Hepatocyte (in vitro differentiated cells): ENCODE results near the gene TUBG1. TPM values are rescaled to one million over a fixed set of nuclear protein-coding genes. Genes with fewer than 3 reads are reported as not detected.

Source experiments
- DNase-seq: peaks from one replicate; pipeline ENCODE4 v3.0.0-alpha.2; 2016; ENCODE audit warnings: low spot score
- H2AFZ ChIP-seq: fragments of 200-600 bp; sonication (generic); 2 replicates; pipeline ENCODE4 v1.6.0; 2016; ENCODE audit warnings: antibody characterized with exemption, mild to moderate bottlenecking
- H3K27ac ChIP-seq: fragments of 200-600 bp; sonication (generic); 2 replicates; pipeline ENCODE4 v1.5.1; 2016; ENCODE audit warnings: mild to moderate bottlenecking
- H3K27me3 ChIP-seq: fragments of 200-600 bp; sonication (generic); 2 replicates; pipeline ENCODE4 v1.6.1; 2016
- H3K36me3 ChIP-seq: fragments of 200-600 bp; sonication (generic); replicated peaks from 2 replicates; pipeline ENCODE4 v1.5.1; 2016; ENCODE audit warnings: low read depth; ENCODE audit not compliant: insufficient read depth
- H3K4me1 ChIP-seq: fragments of 200-600 bp; sonication (generic); 2 replicates; pipeline ENCODE4 v1.5.1; 2016; ENCODE audit warnings: mild to moderate bottlenecking, moderate library complexity; ENCODE audit not compliant: insufficient read depth
- H3K4me2 ChIP-seq: fragments of 200-600 bp; sonication (generic); 2 replicates; pipeline ENCODE4 v1.6.0; 2016
- H3K4me3 ChIP-seq: fragments of 200-600 bp; sonication (generic); 2 replicates; pipeline ENCODE4 v1.5.1; 2016; ENCODE audit warnings: mild to moderate bottlenecking
- H3K79me2 ChIP-seq: fragments of 200-600 bp; sonication (generic); 2 replicates; pipeline ENCODE4 v1.6.0; 2017; ENCODE audit warnings: mild to moderate bottlenecking
- H3K9me2 ChIP-seq: fragments of 200-600 bp; sonication (generic); replicated peaks from 2 replicates; pipeline ENCODE4 v1.6.0; 2017; ENCODE audit warnings: mild to moderate bottlenecking; ENCODE audit not compliant: insufficient read depth
- H3K9me3 ChIP-seq: fragments of 200-600 bp; sonication (generic); 2 replicates; pipeline ENCODE4 v1.5.1; 2016; ENCODE audit warnings: low read depth, mild to moderate bottlenecking
- H4K20me1 ChIP-seq: fragments of 200-600 bp; sonication (generic); 2 replicates; pipeline ENCODE4 v1.6.0; 2016; ENCODE audit warnings: mild to moderate bottlenecking; ENCODE audit not compliant: insufficient read depth, poor library complexity, severe bottlenecking
- CTCF ChIP-seq: fragments of 200-600 bp; sonication (generic); IDR thresholded peaks from 2 replicates; pipeline ENCODE4 v1.5.1; 2016; ENCODE audit warnings: antibody characterized with exemption, mild to moderate bottlenecking; ENCODE audit not compliant: poor library complexity
- EZH2 ChIP-seq: fragments of 200-600 bp; sonication (generic); IDR thresholded peaks from 2 replicates; pipeline ENCODE4 v1.6.1; 2016; ENCODE audit warnings: antibody characterized with exemption, mild to moderate bottlenecking, borderline replicate concordance
- EZH2phosphoT487 ChIP-seq: fragments of 200-600 bp; sonication (generic); IDR thresholded peaks from one replicate; pipeline ENCODE4 v1.6.1; 2018; ENCODE audit warnings: antibody characterized with exemption, mild to moderate bottlenecking, low read depth, moderate library complexity; ENCODE audit not compliant: unreplicated experiment, severe bottlenecking
- WGBS: methylation state at CpG from one replicate; pipeline ENCODE4 v1.1.6; 2016; ENCODE audit warnings: low lambda C conversion rate; ENCODE audit errors: missing lambda C conversion rate; 5-methylcytosine and 5-hydroxymethylcytosine counted together
- polyA plus RNA-seq: library from polyadenylated mRNA; unstranded; fragments of >200 nt; fragmentation: Nextera tagmentation; extraction: Ambion mirVana; gene quantifications from 2 replicates; pipeline ENCODE4 v1.2.1, GENCODE V29; 2016
- total RNA-seq: library from RNA; depleted of rRNA; stranded (reverse); fragments of >200 nt; gene quantifications from 2 replicates; pipeline ENCODE4 v1.2.3, GENCODE V29; 2014

Gene TUBG1
- total and polyA plus RNA-seq, 2 experiments from 2014 or later = 33.7 to 81.2 TPM

GRCh38 chr17:42579794-42580551, 29.5 kb upstream of the TUBG1 start:
- WGBS = 70% methylated on average over 2 of the region's 2 CpGs
- H3K9me2 ChIP-seq = no peaks in the 10 kb centered on the region
- peaks cover 4% of the 10 kb centered on the region for H3K4me1 ChIP-seq
- H3K79me2 ChIP-seq = peaks cover 7% of the 10 kb centered on the region
- H4K20me1 ChIP-seq = no peaks in the 10 kb centered on the region
- no peak overlapping the region for H2AFZ ChIP-seq
- TF ChIP-seq EZH2phosphoT487 (no peak), EZH2 (no peak), CTCF (no peak)
- no peak overlapping the region for H3K27ac ChIP-seq
- H3K4me3 ChIP-seq = no peak overlapping the region
- H3K4me2 ChIP-seq = no peak overlapping the region
- H3K9me3 ChIP-seq = no peaks in the 10 kb centered on the region
- H3K27me3 ChIP-seq = no peaks in the 10 kb centered on the region
- no peaks in the 10 kb centered on the region for H3K36me3 ChIP-seq
- no peak for DNase-seq

- Histone ChIP-seq H3K9me2 (no peaks in the 10 kb centered on the region), H3K79me2 (peaks cover 7% of the 10 kb centered on the region), H3K9me3 (no peaks in the 10 kb centered on the region), H3K4me1 (peaks cover 4% of the 10 kb centered on the region), H2AFZ (no peak overlapping the region), H3K36me3 (no peaks in the 10 kb centered on the region), H3K4me2 (no peak overlapping the region), H3K27me3 (no peaks in the 10 kb centered on the region), H3K4me3 (no peak overlapping the region), H4K20me1 (no peaks in the 10 kb centered on the region), H3K27ac (no peak overlapping the region)
- TF ChIP-seq EZH2 = no peak
- no peak for DNase-seq
- 97% methylated on average over 10 of the region's 10 CpGs for WGBS
Measured at GRCh38 chr17:42581744-42582270, 27.7 kb upstream of the TUBG1 start.

- no peak overlapping the region for H2AFZ ChIP-seq
- 96% methylated on average over 9 of the region's 9 CpGs for WGBS
- no peak for DNase-seq
Measured at GRCh38 chr17:42584880-42585279, 24.6 kb upstream of the TUBG1 start.

More at GRCh38 chr17:42584880-42585279, 24.6 kb upstream of the TUBG1 start:
- no peaks in the 10 kb centered on the region for H3K79me2 ChIP-seq
- H3K4me1 ChIP-seq = no peaks in the 10 kb centered on the region
- H3K36me3 ChIP-seq = no peaks in the 10 kb centered on the region
- H3K4me3 ChIP-seq = no peak overlapping the region
- H3K4me2 ChIP-seq = no peak overlapping the region
- TF ChIP-seq EZH2phosphoT487 = no peak
- TF ChIP-seq CTCF = no peak
- TF ChIP-seq EZH2 = no peak
- no peak overlapping the region for H3K27ac ChIP-seq
- H4K20me1 ChIP-seq = no peaks in the 10 kb centered on the region
- H3K9me2 ChIP-seq = no peaks in the 10 kb centered on the region
- no peaks in the 10 kb centered on the region for H3K9me3 ChIP-seq
- no peaks in the 10 kb centered on the region for H3K27me3 ChIP-seq
